GM19397 (cell line): ENCODE data around the gene TST.

Experiments
- ATAC-seq: cut with Tn5 transposase; IDR thresholded peaks from one replicate; pipeline ENCODE4 v1.9.1; 2021; ENCODE audit warnings: mild to moderate bottlenecking, moderate library complexity; ENCODE audit not compliant: unreplicated experiment

TST gene

DNA sequence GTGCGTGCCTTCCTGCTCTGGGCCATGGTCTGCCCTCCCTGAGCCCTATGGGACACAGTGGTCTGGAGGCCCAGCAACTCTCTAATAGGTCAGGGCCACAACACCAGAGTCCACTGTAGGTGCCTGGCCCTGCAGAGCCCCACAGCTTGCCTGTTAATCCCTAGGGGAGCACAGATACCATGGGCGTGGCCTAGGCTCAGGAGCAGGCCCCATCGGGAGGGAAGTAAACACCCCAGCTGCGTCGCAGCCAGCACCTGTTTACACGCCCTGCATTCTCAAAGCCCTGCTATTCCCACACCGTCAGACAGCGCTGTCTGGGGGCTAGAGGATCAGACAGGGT, 34.8 kb upstream of the TST start:
- no peak for ATAC-seq

DNA sequence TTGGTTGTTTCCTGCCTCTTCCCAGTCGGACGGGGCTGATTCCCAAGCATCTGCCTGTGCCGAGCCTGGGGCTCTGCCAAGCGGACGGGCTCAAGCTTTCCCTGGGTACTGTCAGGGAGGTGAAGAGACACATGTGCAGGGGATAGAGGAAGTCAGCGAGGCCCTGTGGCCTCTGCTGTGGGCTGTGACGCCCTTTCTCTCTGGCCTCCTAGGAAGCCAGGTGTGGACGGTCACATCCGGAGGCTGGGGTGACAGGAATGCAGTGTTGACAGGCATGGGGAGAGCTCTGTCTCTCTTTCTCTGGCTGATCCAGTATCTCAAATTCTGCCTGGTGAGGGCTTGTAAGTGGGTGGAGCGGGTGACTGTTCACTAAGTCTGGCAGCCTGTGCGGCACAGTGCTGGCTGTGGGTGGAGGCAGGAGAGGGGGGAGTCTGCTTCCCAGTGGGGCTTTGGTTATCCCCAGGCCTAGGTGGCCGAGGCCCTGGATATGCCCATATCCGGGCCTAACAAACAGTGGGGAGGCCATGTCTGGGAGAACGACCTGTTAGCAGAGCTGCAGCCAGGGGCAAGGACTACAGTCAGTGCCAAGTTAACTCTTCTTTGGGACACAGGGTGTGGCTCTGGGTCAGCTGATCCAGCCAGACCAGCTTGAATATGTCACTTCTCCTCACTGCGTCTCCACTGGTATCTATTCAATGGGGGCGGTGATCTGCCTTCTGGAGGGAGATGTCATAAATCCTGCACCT, 34.2 kb upstream of the TST start:
- ATAC-seq: no peak

DNA sequence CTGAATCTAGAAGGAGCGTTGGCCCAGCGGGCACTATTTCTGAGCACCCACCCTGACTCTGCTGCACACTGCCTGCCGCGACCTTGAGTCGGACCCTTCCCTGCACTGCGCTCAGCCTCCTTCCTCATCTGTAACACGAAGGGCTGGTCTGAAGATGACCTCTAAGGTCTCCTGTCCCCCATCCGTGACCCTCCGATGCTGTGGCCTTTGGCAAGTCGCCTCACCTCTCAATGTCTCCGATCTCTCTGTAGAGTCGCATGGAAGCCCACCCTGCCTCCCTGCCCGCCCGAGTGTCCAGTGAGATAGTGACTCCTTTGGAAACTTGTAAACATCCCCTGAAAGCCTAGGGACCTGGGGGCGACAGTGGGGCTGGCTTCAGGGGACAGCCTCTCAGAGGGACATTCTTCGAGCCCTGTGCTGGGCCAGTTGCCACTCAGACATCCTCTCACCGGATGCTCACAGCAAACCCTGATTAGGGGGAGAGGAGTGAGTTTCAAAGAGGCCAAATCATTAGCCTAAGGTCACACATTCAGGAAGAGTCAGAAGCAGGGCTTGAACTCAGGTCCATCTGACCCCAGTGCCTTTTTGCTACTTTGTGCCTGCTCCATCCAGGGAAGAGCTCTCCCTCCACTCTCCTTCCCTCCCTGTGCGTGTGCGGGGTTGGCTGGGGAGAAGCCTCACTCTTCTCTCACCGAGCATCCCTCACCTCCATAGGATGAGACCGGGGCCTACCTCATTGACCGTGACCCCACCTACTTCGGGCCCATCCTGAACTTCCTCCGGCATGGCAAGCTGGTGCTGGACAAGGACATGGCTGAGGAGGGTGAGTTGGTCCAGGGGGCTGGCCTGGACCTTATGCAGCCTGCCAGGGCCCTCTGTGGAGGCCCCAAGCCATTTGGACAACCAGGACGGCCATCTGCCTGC, 33.4 kb upstream of the TST start:
- ATAC-seq: no peak

DNA sequence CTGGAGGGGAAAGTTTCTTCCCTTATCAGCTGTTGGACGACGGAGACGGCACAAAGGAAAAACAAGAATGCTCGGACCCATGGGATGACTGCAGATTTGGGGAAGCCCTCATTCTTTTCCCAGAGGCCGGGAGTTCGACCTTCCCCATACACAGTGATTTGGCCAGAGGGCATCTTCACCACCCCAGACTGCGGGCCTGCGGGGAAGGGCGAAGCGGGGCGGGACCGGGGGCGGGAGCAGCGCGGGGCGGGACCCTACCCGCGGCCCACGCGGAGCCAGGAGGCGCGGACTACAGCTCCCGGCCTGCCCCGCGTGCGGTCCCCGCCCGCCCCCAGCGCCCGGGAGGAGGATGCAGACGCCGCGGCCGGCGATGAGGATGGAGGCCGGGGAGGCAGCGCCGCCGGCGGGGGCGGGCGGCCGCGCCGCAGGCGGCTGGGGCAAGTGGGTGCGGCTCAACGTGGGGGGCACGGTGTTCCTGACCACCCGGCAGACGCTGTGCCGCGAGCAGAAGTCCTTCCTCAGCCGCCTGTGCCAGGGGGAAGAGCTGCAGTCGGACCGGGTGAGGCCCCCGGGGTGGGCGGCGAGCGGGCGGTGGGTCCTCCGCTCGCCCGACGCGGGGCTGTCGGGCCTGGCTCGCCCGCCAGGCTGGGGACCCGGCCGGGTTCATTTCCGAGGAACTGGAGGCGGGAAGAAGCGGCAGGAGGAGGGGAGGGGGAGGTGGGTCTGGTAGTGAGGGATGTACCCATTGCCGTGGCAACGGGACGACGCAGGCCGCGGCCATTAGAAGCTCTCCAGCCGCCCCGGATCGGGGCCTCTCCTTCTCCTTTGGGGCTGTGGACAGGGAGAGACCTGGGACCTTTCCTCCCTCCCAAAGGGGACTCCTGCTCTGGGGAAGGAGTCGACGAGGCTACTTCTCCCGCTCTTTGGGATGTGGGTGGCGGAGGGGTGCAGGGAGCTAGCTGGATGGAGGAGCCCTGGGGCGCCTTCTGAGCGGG, 32.4 kb upstream of the TST start, which contains the start of gene KCTD17:
Gene KCTD17 (plus strand): TSS at position 352 of the 995 bp plus-strand sequence. CDS start 19 bp downstream, at position 371.
- peak; percentile 83 for ATAC-seq

DNA sequence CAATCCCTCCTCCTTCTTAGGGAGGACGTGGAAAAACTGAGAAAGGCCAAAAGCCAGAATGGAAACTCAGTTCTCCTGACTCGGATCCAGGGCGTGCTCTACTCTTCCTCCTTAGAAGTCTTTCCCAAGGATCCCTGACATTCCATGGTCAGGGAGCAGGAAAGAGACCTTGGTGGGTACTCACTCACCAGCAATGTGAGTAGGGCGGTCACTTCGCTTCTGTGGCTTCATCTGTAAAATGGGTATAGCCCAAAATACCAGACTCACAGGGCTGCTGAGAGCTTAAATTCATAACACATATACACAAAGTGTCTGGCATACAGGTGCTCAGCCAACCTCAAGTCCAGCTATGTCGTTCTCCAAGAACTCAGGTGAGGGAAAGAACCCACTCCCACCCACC, 31.7 kb upstream of the TST start:
- no peak for ATAC-seq

DNA sequence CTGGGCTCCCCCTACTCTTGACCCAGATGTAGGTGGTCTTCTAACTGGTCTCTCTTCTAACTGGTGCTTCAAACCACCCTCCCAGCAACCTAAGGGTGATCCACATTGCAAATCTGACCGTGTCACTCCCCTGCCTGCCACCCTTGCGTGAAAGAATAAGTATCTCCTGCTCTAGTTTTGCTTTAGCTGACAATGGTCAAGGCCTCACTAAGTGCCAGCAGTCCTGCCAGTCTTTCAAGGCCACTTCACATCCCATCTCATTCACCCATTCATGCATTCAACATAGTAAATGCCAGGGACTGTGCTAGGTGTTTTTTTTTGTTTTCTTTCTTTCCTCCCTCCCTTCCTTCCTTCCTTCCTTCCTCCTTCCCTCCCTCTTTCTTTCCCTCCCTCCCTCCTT, 30.0 kb upstream of the TST start:
- no peak for ATAC-seq

DNA sequence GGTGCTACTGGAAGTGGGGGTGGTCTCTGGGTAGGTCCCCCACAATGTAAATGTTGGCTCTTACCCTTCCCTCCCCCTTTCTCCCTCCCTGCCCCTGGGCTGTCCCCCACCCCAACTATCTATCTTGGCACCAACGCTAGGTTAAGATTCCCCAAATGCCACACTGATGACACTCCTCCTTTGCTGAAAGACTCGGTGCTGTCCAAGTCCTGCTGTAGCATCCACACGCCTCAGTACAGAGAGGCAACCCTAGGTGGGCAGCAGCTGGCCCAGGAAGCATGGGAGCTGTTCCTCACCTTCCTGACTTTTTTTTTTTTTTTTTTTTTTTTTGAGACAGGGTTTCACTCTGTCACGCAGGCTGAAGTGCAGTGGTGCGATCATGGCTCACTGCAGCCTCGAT, 28.9 kb upstream of the TST start:
- ATAC-seq: no peak

DNA sequence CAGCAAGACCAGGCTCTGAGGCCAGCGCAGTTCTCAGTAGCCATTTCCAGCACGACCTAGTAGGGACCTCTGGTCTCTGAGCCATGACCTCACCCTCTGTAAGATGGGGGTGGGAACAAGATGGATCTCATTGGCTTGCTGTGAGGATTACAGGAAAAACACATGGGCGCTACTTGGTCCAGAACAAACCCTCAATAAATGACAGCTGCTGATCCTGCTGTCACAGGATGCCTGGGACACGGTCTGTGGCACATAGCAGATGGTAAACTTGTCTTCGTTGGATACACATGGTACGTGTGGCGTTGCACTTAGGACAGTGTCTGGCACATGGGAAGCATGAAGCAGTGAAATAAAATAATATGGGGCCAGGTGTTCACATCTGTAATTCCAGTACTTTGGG, 27.8 kb upstream of the TST start:
- no peak for ATAC-seq

DNA sequence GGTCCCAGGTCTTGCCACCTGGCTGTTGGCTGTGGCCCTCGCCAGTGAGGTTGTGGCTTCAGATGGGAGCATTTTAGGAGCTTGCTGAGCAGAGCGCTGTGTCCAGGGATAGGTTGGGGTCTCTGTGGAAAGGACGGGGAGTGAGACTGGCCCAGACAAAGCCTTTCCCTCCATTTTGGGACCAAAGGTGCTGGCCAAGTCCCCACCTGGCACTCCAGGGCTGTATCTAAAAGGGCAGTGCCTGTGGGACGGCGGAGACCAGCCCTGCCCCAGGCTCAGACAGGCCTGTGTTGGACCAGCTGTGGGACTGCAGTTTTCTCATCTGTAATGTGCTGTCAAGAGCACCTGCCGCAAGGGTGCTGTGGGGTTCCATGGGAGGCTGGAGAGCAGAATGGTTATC, 27.3 kb upstream of the TST start:
- ATAC-seq: no peak

DNA sequence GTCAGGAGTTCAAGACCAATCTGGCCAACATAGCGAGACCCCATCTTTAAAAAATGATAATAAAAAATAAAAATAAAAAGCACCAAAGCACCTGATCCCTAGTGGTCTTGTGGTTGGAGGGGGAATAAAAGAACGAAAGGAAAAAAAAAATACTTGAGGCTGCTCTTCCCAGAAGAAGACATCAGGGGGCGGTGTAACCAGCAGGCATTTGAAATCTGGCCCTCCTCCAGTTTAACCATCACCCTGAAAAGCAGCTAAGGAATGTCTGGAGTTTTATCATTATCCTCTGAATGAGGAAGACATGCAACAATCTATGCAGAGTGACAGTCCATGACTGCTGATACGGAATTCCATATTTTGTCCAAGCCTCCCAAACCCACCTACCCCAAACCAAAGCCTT, 26.7 kb upstream of the TST start:
- no peak for ATAC-seq

DNA sequence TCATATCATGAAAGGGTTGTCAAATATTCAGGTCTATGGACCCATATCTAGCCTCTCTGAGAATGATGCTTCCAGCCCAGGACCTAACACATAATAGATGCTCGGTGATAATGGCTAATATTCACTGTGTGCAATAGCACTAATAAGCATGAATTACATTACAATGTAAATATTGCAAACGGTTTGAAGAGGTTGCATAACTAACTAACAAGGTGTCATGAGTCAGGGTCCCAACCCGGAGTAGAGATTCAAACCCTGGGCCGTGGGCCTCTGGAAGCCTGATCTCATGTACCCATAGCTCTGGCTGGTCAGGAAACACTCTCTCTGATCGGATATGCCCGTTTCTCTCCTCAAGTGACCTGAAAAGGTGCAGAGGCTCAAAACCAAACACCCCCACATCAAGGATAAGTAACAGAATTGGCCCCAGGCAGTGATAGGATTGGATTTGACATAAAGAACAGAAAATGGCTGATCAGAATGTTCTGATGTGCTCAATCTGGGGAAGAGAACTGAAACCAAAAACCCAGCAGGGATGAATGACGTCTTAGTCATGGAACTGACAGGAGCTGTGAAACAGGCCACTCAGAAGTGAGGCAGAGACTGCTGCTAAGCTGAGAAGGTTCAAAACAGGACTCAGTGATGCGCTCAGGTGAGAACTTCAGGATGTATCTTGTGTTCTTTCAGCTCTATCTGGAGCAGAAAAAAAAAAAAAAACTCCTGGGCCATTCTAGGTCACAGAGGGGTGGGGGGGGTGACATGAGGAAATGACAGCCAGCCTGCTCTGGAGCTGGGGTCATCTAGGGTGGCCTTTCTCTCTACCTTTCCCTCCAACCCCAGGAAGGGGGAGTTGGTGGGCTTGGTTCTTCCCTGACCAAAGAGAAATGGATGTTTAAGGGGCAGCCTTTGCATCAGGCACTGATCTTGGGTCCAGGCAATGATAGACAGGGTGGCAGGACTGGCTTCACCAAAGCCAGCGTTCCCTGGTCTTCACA, 25.7 kb upstream of the TST start:
- ATAC-seq: no peak

DNA sequence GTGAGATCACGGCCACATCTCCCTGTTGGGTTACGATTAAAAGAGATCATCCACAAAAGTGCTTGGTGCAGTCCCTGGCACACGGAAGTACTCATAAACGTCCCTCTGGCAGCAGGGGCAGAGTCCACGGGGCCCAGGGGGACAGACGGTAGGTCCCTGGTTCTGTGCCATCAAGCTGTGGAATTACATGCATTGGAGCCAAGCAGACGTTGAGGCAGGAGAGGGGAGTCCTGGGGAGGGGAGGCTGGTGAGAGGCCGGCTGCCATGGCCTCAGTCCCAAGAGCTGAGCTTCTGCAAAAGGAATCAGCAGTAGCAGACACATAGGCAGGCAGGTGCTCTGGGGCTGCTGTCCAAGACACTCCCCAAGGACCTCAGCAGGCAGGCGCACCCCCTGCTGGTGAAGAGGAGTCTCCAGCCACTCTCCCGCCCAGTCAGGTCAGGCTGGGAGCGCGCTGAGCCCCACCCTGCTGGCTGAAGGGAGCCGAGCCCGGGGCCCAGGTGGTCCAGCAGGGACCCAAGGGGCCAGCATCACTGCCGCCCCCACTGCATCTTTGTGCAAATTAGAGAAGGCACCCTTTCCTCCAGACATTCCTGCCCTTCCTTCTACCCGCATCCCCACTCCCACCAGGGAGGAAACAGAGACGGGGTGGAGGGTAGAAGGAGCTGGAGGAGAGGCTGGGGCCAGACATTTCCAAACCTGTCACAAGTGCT, 24.7 kb upstream of the TST start:
- ATAC-seq: no peak

DNA sequence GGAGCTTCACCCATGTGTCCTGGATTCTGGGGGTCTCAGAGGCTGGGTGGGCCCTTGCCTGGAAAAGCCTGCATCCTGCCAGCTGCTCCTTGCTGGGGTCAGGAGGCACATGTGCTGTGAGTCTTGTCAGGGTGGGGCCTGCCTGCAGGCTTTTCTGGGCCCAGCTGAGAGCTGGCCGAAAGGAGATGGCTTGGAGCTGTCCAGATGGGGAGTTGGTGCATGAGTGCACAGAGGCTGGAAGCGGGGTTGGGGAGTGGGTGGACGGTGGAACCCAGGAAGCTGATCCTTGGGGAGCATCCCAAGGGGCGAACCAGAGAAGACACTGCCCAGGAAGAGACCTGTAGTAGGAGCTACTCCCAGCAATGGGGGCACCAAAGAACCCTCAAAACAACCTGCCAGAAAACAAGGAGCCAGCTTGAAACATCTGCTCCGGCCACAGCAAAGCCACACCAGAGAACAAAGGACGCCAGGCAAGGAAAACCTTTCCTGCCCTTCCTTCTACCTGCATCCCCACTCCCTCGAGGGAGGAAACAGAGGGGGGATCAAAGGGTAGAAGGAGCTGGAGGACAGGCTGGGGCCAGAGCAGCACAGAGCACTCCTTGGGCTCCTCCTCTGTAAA, 24.1 kb upstream of the TST start:
- ATAC-seq: no peak

DNA sequence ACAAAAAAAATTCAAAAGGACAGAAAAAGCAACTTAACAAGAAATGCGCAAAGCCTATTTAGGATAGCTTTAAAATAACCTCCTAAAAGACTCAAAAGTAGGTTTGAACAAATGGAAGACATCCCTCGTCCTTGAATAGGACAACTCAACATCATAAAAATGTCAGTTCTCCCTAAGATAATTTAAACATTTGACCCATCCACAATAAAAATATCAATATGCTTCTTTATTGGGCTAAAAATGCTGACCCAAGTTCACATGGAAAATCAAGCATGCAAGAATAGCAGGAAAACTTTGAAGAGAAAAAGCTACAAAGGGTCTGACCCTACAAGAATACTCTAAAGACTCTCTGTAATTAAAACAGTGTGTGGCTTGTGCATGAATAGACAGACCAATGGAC, 20.2 kb upstream of the TST start:
- ATAC-seq: no peak

DNA sequence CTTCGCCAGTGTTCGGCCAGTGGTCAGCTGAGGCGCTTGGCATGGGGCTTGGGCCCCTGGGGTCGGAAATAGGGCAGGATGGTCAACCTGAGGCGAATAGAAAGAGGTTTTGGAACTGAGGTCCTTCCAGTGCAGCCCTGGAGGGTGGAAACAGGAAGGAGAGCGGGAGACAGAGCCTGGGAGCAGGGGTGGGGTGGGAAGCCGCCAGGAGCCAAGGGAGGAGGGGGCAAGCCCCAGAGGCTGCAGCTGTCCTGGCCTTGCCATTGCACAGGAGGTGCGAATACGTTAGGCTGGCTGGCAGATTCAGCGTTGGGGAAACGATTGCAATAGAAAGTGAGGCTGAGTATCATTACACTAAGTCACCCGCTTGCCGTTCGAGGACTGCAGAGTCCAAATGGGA, 18.4 kb upstream of the TST start:
- ATAC-seq: no peak

DNA sequence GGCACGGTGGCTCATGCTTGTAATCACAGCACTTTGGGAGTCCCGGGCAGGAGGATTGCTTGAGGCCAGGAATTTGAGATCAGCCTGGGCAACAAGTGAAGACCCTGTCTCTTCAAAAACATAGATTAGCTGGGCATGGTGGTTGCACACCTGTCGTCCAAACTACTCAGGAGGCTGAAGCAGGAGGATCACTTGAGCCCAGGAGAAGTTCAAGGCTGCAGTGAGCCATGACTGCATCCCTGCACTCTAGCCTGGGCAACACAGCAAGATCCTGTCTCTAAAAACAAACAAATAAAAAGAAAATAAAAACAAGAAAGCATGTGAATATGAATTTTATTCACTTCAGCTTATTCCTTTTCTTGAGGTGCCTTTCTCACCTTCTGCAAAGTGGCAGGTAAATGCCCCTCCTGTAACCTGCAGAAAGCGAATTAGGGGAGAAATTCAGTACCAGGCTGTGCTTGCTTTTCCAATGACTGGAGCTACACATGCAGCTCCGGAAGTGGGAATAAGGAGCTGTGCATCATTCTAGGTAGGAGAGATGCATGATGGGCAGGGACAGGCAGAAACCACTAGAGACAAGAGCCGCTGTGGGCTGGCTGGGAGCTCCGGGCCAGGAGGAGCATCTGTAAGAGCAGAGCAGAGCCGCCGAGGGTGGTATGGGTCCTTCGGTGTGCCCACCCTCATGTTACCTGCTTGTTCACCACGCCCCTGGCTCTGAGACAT, 17.6 kb upstream of the TST start:
- no peak for ATAC-seq

DNA sequence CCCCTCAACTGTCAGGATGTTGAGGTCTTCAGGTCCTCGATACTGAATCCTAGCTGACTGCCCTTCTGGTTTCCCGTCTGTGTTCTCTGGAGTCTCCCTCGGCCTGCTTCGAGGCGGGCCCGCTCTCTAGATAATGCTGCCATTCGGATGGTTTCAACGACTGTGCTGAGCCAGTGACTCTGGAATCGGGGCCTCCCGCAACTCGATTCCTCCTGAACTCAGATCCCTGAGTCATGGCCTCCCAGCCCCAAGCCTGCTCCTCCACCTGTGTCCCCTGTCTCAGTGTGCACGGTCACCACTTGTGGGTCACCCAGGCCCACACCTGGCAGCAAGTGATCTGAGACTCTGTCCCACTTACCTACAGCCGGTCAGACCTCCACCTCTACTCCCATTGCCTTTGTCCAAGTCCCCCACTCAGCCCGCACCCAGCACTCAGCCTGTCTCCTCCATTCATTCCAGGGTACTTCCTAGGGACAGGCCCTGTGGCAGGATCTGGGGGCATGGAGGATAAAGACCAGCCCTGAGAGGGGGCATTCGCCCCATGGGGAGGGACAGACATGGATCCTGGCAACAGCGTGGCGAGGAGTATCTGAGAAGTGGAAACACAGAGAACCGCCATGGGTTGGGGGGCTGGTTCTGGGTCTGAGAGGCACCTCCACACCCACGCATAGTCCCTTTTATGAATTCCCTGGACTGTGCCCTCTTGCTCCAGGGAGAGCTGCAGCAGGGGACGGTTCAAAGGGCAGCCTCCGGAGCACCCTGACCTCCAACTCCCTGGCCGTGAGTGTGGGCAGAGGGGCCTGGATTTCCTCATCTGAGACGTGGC, 14.6 kb upstream of the TST start:
- no peak for ATAC-seq
